Right lobe of liver (tissue), 6 donors: Measurements from ENCODE around the gene TOMT. TPM values are rescaled to one million over a fixed set of nuclear protein-coding genes. Genes with fewer than 3 reads are reported as not detected.
A peak's percentile ranks its signal among the peaks of the same experiment; 100 is the strongest.
"Not testable (repeated sequence)": the region's sequence is repeated elsewhere in the genome, so short reads cannot be mapped to it uniquely, and the experiment has no call there.

Experiments used
- ATAC-seq, 4 donors: fragments of 200-7000 bp; cut with Tn5 transposase; one replicate each; pipeline ENCODE4 v1.9.1; 2020; ENCODE audit warnings: mild to moderate bottlenecking in 4 of 4, moderate library complexity in 4 of 4
- DNase-seq, 3 donors: peaks; one replicate each; pipeline ENCODE4 v3.0.0-alpha.2; 2020
- H3K27ac ChIP-seq, 3 donors: fragments of 200-600 bp; one replicate each; pipeline ENCODE4 v1.8.0; 2022
- H3K27me3 ChIP-seq, 2 donors: fragments of 200-600 bp; one replicate each; pipeline ENCODE4 v1.8.0; 2022
- H3K36me3 ChIP-seq, 4 donors: fragments of 200-600 bp; sonication (generic) in 1 of 4; one replicate each; pipeline versions ENCODE4 v1.5.1 to v1.8.0; 2017 to 2022; ENCODE audit warnings: control low read depth in 1 of 4
- H3K4me1 ChIP-seq, 4 donors: fragments of 200-600 bp; sonication (generic) in 1 of 4; one replicate each; pipeline versions ENCODE4 v1.5.1 to v1.8.0; 2017 to 2022; ENCODE audit warnings: control low read depth in 1 of 4
- H3K4me3 ChIP-seq, 3 donors: fragments of 200-600 bp; one replicate each; pipeline ENCODE4 v1.8.0; 2022
- H3K9me3 ChIP-seq, 4 donors: fragments of 200-600 bp; sonication (generic) in 1 of 4; one replicate each; pipeline versions ENCODE4 v1.5.1 to v1.8.0; 2017 to 2022; ENCODE audit warnings: control low read depth in 1 of 4
- POLR2A ChIP-seq: fragments of 450-650 bp; IDR thresholded peaks from one replicate; pipeline ENCODE4 v1.6.1; 2017; ENCODE audit warnings: antibody characterized with exemption, mild to moderate bottlenecking
- WGBS: methylation state at CpG from one replicate; pipeline ENCODE4 v1.1.6; 2018; ENCODE audit warnings: low coverage, low lambda C conversion rate; ENCODE audit not compliant: insufficient coverage; ENCODE audit errors: missing lambda C conversion rate; 5-methylcytosine and 5-hydroxymethylcytosine counted together
- intact Hi-C, 2 donors: fragments of 100-400 bp; cut with DNase I; formaldehyde crosslinking; loops; one replicate each; pipeline versions ENCODE4 v1.11.2 to v1.14.1; 2022
- total RNA-seq, 6 experiments: library from RNA; depleted of rRNA in 2 of 6; stranded (reverse); fragments of >200 nt in 2 of 6; fragmentation: NEBNext Ultra II Directional in 3 of 6; extraction: Animal tissue kit (Norgen Biotek cat#: 25700) in 3 of 6; gene quantifications; one replicate each; pipeline versions ENCODE4 v1.1.0 to v1.2.4, GENCODE V29; 2016 to 2023
- TF ChIP-seq, protein P1 (sequence below), 4 donors: fragments of 200-600 bp in 3 of 4; fragments of 450-650 bp in 1 of 4; IDR thresholded peaks; one replicate each; pipeline versions ENCODE4 v1.5.1 to v1.8.0; 2016 to 2022; ENCODE audit warnings: antibody characterized with exemption in 4 of 4, mild to moderate bottlenecking in 2 of 4
- donor health status: DM: no; HTN: yes; CAD: no.
- donor health status: DM: no; HTN: no; CAD: no.
- donor health status: DM: no; HTN: no; CAD: no.
- donor health status: DM: no; HTN: yes; CAD: no.
- donor health status: DM: no; HTN: yes; CAD: no.

The TOMT gene
- total RNA-seq, 6 experiments from 2014 or later, result 0.17 to 0.29 TPM; not detected in 4

GRCh38 chr11:72132646-72133045 is 26.9 kb downstream of the TOMT start:
- H3K27ac ChIP-seq, result no peak overlapping the region
- intact Hi-C loops, result no loop called here
- H3K36me3 ChIP-seq, result no peaks in the 10 kb centered on the region
- no peaks in the 10 kb centered on the region for H3K9me3 ChIP-seq
- ATAC-seq (no peak), DNase-seq (peak in 1 of 3 donors; percentile 11)
- H3K4me1 ChIP-seq, result no peaks in the 10 kb centered on the region
- 62% methylated on average over 2 of the region's 2 CpGs for WGBS
- no peak for TF ChIP-seq POLR2A
- TF ChIP-seq, protein P1, sequence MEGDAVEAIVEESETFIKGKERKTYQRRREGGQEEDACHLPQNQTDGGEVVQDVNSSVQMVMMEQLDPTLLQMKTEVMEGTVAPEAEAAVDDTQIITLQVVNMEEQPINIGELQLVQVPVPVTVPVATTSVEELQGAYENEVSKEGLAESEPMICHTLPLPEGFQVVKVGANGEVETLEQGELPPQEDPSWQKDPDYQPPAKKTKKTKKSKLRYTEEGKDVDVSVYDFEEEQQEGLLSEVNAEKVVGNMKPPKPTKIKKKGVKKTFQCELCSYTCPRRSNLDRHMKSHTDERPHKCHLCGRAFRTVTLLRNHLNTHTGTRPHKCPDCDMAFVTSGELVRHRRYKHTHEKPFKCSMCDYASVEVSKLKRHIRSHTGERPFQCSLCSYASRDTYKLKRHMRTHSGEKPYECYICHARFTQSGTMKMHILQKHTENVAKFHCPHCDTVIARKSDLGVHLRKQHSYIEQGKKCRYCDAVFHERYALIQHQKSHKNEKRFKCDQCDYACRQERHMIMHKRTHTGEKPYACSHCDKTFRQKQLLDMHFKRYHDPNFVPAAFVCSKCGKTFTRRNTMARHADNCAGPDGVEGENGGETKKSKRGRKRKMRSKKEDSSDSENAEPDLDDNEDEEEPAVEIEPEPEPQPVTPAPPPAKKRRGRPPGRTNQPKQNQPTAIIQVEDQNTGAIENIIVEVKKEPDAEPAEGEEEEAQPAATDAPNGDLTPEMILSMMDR (IDR thresholded peaks at IDR 0.05), result no peak
- H3K4me3 ChIP-seq, result no peak overlapping the region
- H3K27me3 ChIP-seq, result no peaks in the 10 kb centered on the region

DNA sequence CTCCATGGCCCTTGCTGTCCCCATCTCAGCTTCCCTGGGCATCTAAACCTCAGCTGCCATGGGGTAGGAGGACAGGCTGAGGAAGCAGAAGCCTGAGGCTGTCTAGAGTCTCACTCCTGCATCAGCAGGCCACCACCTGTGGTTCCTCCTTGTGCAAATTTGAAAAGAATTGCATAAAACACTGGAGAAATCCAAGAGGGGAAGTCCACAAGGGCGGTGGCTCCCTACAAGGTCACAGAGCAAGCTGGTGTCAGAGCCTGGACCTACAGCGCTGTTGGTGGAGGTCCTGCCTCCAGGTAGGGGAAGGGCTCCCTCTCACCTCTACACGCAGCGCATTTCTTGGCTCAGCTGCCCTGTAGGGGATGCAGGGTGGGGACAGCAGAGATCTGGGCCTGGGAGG is 29.7 kb downstream of the TOMT start, which contains the start of gene FOLR3:
FOLR3 (plus strand) TSS at position 253 of the 400 bp plus-strand sequence. CDS start 228 bp downstream, outside the sequence.
- H3K36me3 ChIP-seq, H3K27me3 ChIP-seq, intact Hi-C loops, H3K4me3 ChIP-seq, H3K27ac ChIP-seq, H3K9me3 ChIP-seq, H3K4me1 ChIP-seq: not testable (repeated sequence)
- ATAC-seq (peak in 3 of 4 donors; percentile 14 to 30 (median 22)), DNase-seq (peak in 1 of 3 donors; percentile 31)
- WGBS, result 96% methylated on average over 4 of the region's 4 CpGs

DNA sequence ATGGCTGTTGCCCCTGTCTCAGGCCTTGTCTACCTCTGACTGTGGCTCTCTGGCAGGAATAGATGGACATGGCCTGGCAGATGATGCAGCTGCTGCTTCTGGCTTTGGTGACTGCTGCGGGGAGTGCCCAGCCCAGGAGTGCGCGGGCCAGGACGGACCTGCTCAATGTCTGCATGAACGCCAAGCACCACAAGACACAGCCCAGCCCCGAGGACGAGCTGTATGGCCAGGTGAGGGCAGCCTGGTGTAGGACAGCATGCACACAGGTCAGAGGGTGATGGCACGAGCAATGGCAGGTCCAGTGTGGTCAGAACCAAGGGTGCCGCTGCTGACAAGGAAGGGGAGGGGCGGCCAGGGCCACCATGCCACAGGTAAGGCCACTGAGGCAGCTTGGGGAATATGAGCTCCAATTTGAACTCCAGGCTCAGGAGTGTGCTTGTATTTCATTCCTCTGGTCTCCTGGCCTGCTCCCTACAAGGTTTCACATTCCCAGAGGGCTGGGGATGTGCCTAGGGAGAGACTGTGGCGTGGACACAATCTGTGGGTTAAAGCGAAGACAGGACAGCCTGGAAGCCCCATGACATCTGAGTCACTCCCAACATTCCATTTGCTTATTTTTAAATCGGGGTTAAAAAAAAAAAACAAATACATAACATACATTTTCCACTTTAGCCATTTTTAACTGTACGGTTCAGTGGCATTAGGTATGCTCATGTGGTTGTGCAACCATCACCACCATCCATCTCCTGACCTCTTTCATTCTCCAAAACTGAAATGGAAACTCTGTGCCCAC is 30.4 kb downstream of the TOMT start:
- intact Hi-C loops, result no loop called here

DNA sequence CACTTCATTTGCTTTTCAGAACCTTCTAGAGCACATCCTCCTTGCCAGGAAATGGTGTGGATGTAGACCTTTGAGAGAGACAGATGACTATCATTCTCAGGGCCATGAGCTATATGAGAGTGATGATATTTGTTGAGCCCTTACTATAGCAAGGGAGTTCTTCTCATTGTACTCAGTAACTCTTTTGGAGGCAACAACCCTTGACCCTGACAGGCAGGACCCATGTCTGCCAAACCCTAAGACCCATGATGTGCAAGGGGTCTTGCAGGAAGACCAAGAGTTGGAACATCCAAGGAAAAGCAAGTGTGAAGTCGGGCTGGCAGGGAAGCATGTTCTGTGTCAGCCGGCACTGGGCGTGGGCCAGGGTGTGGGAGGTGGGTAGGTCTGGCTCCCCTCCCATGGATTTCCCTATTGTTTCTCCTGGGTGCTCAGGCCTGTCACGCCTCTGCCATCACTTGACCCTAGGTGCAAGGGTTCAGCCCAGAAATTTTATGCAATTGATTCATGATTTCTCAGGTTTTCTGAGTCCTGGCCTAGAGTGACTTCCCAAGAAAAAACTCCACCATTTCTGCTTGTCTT is 31.0 kb downstream of the TOMT start:
- no peaks in the 10 kb centered on the region for H3K4me1 ChIP-seq
- ATAC-seq, result no peak
- intact Hi-C loops, result no loop called here
- H3K27me3 ChIP-seq, result no peaks in the 10 kb centered on the region
- H3K9me3 ChIP-seq, result no peaks in the 10 kb centered on the region
- H3K36me3 ChIP-seq, result no peaks in the 10 kb centered on the region
- no peak overlapping the region for H3K4me3 ChIP-seq
- TF ChIP-seq, protein P1 (IDR thresholded peaks at IDR 0.05), result no peak
- no peak for TF ChIP-seq POLR2A
- DNase-seq, result peak in 1 of 3 donors; percentile 43
- WGBS, result no CpG with 5 or more reads among the region's 4 CpGs
- no peak overlapping the region for H3K27ac ChIP-seq

More for the DNA sequence above, 30.4 kb downstream of the TOMT start:
- H3K9me3 ChIP-seq, result no peaks in the 10 kb centered on the region
- ATAC-seq, result peak in 2 of 4 donors; percentile 20
- H3K27me3 ChIP-seq, result no peaks in the 10 kb centered on the region
- no peaks in the 10 kb centered on the region for H3K4me1 ChIP-seq
- DNase-seq, result peak in 1 of 3 donors; percentile 46
- WGBS, result 82% methylated on average over 4 of the region's 14 CpGs
- no peak overlapping the region for H3K4me3 ChIP-seq
- TF ChIP-seq POLR2A, result no peak
- TF ChIP-seq, protein P1 (IDR thresholded peaks at IDR 0.05), result no peak
- H3K36me3 ChIP-seq, result no peaks in the 10 kb centered on the region
- no peak overlapping the region for H3K27ac ChIP-seq

- 89% methylated on average over 4 of the region's 12 CpGs for WGBS
- DNase-seq (peak in 1 of 3 donors; percentile 40), ATAC-seq (no peak)
- no peak overlapping the region for H3K4me3 ChIP-seq
- no peaks in the 10 kb centered on the region for H3K36me3 ChIP-seq
- no peaks in the 10 kb centered on the region for H3K27me3 ChIP-seq
- H3K4me1 ChIP-seq, result no peaks in the 10 kb centered on the region
- no peak overlapping the region for H3K27ac ChIP-seq
- intact Hi-C loops, result no loop called here
- TF ChIP-seq, protein P1 (IDR thresholded peaks at IDR 0.05), result no peak
- no peak for TF ChIP-seq POLR2A
- no peaks in the 10 kb centered on the region for H3K9me3 ChIP-seq
Measured at GRCh38 chr11:72138821-72139390, 33.2 kb downstream of the TOMT start.
